GM21515 (cell line): ENCODE measurements around the gene C2orf72.

Experiments
- ATAC-seq: cut with Tn5 transposase; IDR thresholded peaks from one replicate; pipeline ENCODE4 v1.9.1; 2021; ENCODE audit not compliant: unreplicated experiment

C2orf72 gene

DNA sequence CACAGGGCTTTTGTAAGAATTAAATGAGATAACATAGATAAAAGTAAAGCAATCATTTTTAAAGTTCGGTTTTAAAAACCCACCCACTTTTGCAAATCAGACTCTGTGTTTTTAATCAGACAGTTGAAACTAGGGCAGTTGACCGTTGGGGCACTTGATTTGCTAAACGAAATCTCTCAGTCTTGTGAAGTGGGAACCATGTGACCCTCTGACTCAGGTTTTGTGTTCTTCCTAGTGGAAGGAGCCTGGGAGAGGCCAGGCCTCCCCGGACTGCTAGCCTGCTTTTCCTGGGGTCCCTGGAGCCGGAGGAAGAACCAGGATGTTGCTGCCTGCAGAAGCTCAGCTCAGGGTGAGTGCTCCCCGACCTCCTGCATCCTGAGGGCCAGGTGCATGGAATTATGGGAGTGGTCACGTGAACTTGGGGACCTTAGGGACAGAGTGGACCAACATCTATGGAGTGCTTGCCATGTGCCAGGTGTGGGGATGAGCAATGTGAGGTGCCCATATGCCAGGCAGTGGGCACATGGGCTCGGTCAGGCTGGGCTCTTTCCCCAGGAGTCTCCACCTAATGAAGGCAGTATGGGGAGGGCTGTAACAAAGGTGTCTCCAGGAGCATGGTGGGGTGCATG, 3.9 kb downstream of the C2orf72 start:
- ATAC-seq, result no peak

DNA sequence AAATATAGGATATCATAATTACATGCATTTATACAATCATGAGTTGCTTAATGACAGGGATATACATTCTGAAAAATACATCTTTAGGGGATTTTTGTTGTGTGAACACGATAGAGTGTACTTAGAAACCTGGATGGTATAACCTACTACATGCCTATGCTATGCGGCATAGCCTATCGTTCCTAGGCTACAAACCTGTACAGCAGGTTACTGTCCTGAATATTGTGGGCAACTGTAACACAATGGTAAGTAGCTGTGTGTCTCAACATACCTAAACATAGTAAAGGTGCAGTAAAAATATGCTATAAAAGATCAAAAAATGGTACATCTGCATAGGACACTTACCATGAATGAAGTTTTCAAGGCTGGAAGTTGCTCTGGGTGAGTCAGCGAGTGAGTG, 6.5 kb downstream of the C2orf72 start:
- ATAC-seq, result no peak

DNA sequence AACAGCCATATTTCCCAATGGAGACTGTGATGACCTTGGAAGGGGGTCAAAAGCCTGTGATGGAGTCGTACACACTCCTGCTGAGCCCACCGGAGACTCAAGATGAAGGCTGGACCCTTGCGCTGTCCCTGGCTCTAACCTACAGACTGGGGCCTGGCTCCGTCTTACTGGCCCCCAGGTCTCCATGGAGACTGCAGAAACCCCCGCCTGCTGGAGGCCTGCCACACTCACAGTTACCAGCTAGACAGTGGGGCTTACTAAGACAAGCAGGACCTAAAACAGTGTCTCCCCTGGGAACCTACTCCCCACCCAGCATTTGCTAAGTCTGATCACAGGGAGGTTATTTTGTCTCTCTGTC, 9.6 kb downstream of the C2orf72 start:
- no peak for ATAC-seq

DNA sequence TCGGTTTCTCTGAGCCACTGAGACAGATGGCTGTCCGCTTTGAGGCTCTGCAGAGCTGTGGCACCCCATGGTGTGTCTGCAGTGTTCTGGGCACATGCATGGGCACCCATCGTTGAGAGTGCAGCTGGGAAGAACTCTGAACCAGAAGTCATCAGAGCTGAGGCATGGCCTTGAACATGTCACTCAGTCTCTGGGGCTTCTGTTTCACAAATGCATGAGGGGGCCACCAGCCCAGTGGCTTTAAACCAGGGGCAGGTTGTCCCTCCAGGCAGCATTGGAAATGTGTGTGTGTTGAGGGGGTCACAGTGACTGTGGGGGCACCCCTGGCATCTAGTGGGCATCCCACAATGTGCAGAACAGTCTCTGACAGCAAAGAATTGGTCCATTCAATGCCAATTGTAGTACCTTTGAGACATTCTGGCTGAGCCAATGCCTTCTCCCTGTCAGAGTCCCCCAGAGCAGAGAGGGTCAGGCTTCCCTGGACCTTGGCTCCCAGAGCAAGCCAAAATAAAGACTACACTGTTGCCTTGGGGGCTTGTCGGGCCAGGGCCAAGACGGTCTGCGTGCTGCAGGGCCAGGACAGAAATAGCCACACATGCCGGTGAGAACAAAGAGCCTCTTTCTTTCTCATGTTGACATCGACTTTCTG, 10.1 kb downstream of the C2orf72 start:
- no peak for ATAC-seq

DNA sequence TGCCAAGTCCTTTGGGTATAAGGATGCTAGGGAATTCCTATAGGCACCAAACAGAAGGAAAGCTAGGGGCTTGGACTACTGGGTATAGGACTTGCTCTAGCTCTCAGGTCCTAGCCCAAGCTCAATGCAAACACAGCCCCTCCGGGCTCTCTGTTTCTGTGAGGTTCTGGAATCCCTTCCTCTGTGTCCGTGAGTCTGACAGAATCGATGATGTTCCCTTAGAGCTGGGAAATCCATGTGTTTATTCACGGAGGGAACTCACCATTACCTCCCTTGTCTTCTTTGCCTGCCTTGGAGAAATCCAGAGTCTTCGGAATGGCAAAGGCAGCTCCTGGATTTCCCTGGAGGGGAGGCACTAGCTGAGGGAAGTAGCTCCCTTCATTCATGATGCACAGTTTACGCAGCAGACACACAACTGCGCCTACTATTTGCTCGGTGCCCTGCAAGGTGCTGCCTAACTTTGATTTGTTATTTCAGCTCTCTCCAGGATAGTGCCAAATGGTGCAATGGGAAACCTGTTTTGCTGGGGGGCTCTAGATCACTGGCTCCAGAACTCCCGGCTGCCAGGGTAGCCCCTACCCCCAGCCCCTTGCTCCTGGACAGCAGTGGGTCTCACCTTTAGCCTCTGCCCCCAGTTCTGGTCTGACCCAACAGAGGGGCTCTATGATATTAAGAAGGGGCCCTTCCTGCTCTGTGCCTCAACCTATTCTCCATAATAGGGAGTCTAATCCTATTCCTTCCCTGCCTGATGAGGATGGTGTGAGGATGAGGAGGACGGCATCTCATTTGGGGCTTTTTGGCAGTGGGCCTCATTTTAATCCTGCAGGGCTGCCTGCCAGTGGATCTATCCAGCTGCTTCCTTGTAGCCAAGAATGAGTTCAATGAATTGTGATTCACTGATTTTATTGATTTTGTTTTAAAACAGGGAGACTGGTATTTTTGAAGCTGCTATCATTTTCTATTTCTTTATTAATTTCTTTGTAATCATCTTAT, 10.9 kb downstream of the C2orf72 start:
- no peak for ATAC-seq

DNA sequence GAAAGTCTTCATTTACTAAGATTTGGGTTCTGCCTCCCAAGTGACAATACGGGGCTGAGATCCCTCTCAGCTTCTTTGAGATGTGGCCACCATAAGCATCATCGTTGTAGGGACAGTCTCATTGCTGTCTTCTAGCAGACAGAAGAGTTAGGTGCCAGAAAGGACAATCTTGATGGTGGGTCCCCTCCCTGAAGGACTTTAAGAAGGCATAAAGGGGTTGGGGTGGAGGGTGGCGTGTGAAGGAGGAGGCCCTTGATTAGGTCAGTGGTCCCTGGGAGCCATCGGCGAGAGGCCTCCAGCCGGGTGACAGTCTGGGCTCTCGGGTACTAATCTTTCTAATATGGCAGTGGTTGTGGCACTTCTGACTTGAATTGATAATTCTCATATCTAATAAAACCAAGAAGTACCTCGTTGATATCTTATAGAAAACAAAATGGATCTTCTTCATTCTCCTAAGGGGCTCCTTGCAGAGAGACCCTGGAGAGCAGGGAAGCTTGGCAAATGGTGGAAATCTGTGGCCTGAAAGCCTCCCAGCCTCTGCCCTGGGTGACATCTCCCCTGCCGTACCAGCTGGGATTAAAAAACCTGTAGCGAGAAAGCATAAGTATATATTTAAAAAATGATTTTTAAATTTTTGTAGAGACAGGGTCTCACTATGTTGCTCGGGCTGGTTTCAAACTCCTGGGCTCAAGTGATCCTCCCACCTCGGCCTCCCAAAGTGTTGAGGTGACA, 12.1 kb downstream of the C2orf72 start:
- ATAC-seq, result no peak

DNA sequence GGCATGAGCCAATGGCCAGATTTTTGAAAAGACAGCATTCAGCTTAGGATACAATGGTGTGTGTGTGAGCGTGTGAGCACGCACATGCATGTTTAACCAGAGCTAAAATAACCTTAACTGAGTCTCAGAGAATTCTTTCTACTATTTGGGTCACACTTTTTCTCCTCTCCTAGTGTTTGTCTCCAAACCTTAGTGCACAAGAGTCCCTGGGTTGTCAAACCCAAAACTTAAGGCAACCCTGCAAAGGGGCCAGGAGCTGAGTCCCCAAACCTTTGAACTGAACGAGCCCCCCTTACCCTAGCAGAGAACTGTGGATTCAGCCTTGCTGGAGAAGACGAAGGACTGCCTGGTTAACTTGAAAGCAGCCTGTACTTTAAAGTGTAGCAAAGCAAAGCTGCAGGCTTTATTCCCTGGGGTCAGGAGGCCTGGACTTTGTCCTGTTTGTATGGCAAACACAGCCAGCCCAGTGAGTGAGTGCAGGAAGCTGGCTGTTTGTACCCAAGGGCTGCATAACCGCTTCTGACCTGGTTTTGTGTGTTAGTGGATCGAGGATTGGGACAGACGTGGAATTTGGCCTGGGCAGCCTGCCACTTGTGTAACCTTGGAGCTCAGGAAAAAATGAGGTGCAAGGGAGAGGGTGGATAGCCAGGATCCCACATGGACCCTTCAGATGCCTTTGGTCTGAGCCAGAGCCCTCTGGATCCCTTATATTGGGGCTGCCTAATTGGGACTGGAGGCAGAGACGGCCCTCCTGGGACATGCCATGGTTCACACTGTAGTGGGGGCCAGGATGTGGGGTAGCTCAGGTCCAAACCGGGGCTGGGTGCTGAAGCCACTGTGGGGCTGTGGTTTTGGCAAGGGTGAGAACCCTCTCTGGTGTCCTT, 12.9 kb downstream of the C2orf72 start:
- no peak for ATAC-seq

DNA sequence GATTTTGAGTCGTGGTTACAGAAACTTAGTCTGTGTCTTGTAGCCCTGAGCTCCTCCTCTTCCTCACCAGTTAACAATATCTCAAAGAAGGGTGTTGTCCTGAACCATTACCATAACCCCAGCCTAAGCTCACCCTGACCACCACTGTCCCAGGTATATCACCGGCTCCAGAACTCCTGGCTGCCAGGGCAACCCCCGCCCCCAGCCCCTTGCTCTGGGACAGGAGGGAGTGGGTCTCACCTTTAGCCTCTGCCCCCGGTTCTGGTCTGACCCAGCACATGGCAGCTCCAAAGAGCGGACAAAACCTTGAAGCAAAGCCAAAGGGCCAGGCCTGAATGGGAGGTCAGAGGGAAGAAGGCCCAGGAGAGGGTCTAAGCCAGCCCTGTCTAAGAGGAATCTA, 13.8 kb downstream of the C2orf72 start:
- no peak for ATAC-seq

DNA sequence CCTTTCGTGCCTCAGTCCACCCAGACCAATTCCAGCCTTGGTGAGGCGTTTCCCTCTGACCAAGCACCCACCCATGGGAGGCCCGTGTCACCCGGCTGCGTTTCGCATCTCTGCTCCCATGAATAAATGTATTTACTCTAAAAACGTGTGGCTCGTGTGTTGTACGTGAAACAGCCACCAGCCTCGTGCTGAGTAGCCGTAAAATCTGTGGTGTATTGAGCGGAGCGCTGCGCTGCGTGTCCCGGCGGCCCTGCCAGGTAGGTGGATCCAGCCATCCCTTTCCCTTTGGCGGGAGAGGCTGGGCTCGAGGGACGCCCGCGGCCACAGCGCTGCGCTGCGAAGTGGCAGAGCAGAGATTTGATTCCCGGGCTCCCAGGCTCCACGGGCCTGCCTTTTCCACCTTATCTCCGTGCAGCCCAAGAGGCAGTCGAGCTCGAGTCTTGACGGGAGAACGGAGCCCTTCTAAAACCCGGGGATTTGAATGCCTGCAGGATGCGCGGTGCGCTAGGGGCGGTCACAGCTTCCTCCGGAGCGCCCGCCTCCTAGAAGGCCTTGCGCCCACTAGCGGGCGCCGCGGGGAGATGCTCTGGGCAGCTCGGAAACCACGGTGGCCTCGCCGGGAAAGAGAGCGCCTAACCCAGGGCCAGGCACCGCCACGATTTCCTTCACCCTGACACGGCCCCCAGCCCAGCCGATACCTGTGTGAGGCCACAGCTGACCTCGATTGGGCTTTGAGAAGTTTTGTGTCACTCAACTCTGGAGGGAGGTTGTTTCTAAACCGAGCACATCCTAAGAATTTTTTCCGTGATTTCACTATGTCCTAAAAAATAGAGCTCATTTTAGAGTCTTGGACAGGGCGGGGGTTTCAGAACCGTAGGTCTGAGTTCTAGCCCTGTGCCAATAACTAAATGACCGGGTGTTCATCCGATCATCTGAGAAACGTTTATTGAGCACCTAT, 15.4 kb downstream of the C2orf72 start:
- peak; percentile 61 for ATAC-seq

DNA sequence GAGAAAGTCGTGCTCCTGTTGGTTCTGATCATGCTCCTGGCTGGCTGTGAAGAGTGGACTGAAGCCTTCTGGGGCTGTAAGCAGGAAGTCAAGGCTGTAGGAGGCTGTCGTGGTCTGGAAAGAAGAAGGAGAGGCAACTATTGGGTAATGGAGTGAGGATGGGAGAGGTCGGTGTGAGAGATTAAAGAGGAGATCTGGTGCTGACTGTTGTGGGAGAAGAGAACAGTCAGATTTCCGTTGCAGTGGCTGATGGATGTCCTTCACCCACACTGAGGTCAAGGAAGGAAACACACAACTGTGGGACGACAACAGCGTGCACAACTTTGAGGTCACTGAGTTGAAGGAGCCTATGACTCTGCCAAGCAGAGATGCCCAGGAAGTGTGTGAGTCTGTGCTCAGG, 16.5 kb downstream of the C2orf72 start:
- no peak for ATAC-seq

DNA sequence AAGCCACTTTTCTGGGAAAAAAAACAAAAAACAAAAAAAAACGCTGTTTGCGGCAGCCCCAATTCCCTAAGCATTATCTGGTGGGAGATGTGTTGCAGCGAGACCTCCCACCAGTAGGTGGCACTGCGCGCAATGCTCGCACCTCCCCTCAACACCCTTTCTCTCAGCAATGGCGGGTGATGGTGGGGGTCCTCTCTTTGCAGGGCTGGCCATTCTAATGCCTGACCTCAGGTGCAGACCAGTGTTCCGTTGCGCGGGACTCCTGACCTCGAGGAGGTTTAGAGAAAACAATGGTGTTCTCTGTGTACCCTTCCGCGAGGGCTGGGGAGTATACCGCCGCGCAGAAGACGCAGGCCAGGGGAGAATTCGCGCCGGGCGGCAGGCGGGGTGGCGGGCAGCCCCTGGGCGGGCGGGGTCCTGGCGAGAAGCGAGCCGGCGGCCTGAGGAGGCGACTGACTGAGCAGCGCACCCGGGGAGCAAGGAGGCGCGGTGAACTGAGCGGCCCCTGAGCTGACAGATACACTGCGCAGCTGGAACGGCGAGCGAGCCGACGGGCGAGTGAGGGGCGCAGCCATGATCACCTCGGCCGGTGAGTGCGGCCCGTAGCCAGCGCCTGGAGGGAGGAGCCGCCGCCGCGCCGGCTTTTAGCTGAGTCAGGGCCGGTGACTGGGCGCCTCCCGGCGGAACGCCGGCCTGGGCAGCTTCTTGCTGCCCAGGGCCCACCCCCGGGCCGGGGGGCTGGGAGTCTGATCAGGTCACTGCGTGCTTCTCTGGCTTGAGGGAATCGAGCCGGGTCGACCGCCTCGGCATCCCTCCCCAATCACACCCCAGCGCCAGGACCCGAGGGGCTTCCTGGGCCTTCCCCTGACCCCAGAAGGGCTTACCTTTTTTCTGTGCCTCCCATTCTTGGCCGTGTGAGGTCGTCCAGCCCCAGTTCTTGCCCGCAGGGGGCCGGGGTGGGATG, 19.4 kb downstream of the C2orf72 start, which contains the start of gene PSMD1:
PSMD1 (plus strand) TSS at position 415 of the 964 bp plus-strand sequence; CDS start at position 574, 159 bp downstream.
- peak; percentile 77 for ATAC-seq

DNA sequence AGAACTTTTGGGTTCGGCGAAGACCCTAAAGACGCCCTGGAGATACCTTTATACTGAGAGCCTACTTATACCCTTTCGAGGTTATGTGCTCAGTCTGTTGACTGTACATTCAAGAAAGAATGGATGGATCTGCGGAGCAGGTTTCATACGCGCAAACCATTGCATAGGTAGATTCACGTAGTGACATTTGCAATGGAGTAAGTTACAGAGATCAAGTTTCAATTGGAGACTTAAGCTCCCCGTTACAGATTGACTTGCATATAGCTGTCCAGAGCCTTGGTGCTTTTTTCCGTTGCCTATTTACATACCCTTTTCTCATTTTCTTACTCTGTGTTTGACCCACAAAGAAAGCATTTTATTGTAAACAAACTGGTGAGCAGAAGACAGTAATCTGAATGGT, 20.3 kb downstream of the C2orf72 start:
- ATAC-seq, result no peak

DNA sequence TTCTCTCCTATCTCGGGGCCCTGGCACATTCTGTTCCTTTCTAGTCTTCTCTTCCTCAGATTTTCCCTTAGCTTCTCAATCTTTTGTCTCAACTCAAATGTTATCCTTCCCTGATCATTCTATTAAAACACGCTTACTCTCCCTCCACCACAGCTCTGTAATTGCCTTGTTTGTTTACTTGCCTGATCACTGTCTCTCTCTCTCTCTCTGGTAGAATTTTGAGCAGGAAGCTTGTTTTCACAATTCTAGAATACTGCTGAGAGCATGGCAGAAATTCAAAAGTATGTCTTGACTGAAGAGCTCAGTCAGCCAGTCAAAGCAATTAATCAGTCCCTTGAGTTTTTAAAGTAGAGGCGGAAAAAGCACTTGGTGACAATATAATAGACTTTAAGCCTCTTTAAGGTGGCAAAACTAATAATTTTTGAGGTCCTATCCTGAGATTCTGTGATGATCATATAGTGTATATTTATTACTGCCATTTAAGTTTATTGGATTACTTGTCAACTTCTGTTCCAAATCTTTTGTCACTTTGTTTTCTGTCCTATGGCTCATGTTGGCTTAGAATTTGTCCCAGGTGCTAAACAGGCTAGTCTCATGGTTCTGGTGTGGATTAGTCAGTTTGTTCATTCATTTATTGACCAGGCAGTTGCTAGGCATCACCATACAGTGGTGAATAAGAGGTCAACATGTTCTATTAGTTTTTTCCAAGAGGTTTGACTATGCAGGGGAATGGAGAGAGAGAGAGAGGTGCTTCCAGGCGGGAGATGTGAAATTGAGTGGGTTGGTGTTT, 21.6 kb downstream of the C2orf72 start:
- no peak for ATAC-seq

DNA sequence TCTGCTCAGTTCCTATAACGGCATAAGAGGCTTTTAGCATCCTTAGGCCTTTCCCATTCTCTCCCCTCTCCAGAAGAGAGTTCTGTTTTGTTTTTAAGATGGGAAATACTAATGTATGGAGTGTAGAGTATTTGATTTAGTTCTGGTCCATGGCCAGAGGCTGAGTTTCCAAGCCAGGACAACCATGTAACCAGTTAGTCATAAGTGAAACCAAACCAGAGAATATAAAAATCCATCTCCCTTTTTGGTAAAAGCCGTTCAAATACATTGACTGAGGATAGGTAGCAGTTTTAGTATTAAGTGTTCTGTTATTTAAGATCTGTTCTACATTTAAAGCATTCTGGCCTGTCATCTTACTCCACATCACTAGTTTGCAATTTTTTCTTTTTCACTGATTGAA, 22.4 kb downstream of the C2orf72 start:
- no peak for ATAC-seq

DNA sequence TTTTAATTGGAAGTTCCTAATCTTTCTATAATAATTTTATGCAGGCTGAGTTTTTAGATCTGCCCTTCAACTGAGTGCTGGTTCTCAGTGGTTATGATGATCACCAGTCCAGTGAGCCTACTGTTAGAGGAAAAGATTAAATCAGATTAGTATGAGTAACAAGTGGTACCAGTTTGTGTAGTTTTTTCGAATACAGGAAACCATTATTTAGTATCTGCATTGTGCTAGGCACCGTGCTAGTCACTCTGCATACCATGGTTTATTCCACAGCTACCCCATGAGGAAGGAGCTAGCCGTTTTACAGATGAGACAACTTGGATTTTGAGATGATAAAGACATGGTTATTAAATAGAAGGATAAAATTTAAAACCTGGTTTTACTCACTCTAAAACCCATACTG, 25.5 kb downstream of the C2orf72 start:
- ATAC-seq, result no peak

DNA sequence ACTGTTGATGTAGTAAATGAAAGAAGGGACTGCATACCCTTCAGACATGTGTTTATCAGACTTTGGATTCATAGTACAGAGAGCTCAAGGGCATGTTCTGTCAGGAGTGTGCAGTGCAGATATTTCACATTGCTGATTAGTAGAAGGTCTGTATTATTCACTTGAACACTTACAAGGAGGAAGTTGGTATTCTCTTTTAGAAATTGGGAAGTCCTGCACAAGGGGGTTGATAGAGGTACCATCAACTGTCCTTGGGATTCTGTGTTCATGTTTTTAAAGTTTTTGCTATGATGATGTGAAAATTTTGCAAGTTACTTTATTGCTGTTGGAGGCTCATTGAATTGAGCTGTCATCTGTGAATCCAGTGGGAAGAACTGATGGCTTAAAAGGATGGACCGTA, 26.0 kb downstream of the C2orf72 start:
- ATAC-seq, result no peak

DNA sequence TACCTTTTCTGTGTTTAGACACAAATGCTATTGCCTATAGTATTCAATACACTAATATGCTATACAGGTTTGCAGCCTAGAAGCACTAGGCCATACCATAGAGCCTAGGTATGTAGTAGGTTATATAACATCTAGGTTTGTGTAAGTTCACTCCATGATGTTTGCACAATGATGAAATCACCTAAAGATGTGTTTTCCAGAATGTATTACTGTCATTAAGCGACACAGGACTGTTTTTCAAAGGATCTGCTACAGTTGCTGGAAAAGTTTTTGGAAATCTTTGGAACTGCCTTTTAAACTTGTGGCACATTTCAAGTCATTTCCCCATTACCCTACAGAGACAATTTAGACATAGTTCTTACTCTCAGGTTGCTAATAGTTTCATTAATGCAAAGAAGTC, 28.6 kb downstream of the C2orf72 start:
- no peak for ATAC-seq
